AG10803 (cell line): ENCODE measurements around the gene IL18RAP.

ENCODE experiments used
- DNase-seq: peaks from one replicate; pipeline ENCODE4 v3.0.0; 2010; ENCODE audit warnings: low read depth
- H3K4me3 ChIP-seq: 2 replicates; pipeline ENCODE4 v1.5.1; 2011; ENCODE audit warnings: mild to moderate bottlenecking, low read length, control low read depth
- TF ChIP-seq, protein P1 (sequence below): conservative IDR thresholded peaks from 2 replicates; pipeline ENCODE4 v1.5.1; 2011; ENCODE audit warnings: mild to moderate bottlenecking, low read length, control low read depth, inconsistent platforms

Gene IL18RAP

GRCh38 chr2:102484310-102485061 is 61.5 kb downstream of the IL18RAP start:
- no peak overlapping the region for H3K4me3 ChIP-seq
- TF ChIP-seq, protein P1, sequence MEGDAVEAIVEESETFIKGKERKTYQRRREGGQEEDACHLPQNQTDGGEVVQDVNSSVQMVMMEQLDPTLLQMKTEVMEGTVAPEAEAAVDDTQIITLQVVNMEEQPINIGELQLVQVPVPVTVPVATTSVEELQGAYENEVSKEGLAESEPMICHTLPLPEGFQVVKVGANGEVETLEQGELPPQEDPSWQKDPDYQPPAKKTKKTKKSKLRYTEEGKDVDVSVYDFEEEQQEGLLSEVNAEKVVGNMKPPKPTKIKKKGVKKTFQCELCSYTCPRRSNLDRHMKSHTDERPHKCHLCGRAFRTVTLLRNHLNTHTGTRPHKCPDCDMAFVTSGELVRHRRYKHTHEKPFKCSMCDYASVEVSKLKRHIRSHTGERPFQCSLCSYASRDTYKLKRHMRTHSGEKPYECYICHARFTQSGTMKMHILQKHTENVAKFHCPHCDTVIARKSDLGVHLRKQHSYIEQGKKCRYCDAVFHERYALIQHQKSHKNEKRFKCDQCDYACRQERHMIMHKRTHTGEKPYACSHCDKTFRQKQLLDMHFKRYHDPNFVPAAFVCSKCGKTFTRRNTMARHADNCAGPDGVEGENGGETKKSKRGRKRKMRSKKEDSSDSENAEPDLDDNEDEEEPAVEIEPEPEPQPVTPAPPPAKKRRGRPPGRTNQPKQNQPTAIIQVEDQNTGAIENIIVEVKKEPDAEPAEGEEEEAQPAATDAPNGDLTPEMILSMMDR: no peak
- DNase-seq: no peak

DNA sequence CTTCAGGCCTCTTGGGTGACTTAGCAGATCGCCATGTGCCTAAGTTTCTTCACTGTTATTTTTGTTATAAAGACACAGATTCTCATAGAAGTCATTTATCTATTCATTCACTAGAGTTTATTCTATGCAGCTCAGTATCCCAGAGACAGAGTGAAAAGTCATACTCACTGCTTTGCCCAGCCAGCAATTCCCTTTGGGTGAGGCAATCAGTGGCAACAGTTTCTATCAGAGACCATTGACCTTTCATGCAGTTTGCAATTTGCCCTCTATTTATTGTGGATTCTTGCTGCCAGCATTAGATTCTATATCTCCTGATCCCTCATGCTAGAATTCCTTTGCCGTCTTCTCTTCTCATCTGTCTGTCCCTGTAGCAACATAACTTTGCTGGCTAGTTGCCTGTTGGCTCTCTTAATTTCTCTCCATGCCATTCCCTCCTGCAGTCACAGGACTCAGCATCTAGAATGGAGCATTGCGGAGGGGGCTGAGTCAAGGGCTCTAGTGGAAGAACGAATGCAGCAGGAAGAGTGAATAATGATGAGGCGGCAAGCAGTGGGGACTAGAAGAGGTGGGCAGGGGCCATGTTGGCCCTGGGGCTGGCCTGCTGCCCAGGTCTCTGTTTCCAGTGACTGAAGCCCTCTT is 62.3 kb downstream of the IL18RAP start:
- DNase-seq: no peak
- no peak overlapping the region for H3K4me3 ChIP-seq
- TF ChIP-seq, protein P1: no peak

GRCh38 chr2:102486941-102487702 is 64.2 kb downstream of the IL18RAP start:
- TF ChIP-seq, protein P1: no peak
- H3K4me3 ChIP-seq: no peak overlapping the region
- no peak for DNase-seq

DNA sequence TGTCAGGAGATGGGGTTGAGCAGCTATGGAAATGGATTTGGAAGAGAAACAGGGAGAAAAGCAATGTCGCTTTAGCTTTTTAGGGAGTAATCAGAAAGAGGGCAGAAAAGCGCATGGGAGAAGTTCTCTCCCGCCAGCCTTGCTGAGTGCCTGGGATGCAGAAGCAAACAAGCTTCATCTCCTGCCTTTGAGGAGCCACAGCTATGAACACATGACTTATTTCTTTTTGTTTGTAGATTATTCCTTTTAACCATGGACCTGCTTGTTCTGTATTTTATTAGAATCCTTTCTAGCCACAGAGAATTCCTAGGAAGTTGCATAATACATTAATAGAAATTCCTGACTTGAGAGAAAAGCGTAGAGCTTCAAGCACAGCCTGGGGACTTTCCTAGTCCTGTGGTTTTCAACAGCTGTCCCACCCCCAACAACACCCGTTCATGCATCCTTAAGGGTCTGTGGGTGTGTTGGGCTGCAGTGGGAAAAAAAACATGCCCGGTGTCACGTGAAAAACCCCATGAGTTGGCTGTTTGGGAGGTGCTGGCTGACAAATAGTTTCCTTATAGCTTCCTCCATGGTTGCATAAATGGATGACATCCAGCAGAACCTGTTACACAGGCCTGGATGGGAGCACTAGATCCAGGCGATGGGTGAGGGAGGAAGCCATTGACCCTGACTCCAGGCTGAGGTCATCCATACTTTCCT is 65.0 kb downstream of the IL18RAP start:
- TF ChIP-seq, protein P1: no peak
- H3K4me3 ChIP-seq: no peak overlapping the region; the same call in 1 of the 2 replicates
- DNase-seq: peak; percentile 73

GRCh38 chr2:102489646-102490045 is 66.7 kb downstream of the IL18RAP start:
- no peak for DNase-seq
- no peak overlapping the region for H3K4me3 ChIP-seq
- TF ChIP-seq, protein P1: no peak

- TF ChIP-seq, protein P1: no peak
- H3K4me3 ChIP-seq: no peak overlapping the region
- no peak for DNase-seq
Observed at GRCh38 chr2:102492006-102492405, 69.0 kb downstream of the IL18RAP start.
